Nephron progenitor cell (in vitro differentiated cells): ENCODE measurements around the gene CYB561D2.

Experiments
- DNase-seq: peaks from one replicate; pipeline ENCODE4 v3.0.0; 2021
- H3K27ac Mint-ChIP-seq: 2 replicates; pipeline ENCODE4 v1.8.0; 2021; ENCODE audit warnings: mild to moderate bottlenecking, moderate library complexity, mixed read lengths
- H3K27me3 Mint-ChIP-seq: 2 replicates; pipeline ENCODE4 v1.8.0; 2021; ENCODE audit warnings: mild to moderate bottlenecking, low read depth, mixed read lengths; ENCODE audit not compliant: poor library complexity
- H3K36me3 Mint-ChIP-seq: 2 replicates; pipeline ENCODE4 v1.8.0; 2021; ENCODE audit warnings: low read depth, mixed read lengths
- H3K4me1 Mint-ChIP-seq: 2 replicates; pipeline ENCODE4 v1.8.0; 2021; ENCODE audit warnings: mixed read lengths
- H3K4me3 Mint-ChIP-seq: 2 replicates; pipeline ENCODE4 v1.8.0; 2021; ENCODE audit warnings: mild to moderate bottlenecking, moderate library complexity, mixed read lengths
- H3K9me3 Mint-ChIP-seq: 2 replicates; pipeline ENCODE4 v1.8.0; 2021; ENCODE audit warnings: mild to moderate bottlenecking, moderate library complexity, mixed read lengths
- TF ChIP-seq, protein P1 (sequence below): fragments of 200-600 bp; sonication (generic); IDR thresholded peaks from 2 replicates; pipeline ENCODE4 v1.5.0; 2021; ENCODE audit warnings: antibody characterized with exemption

CYB561D2 gene

DNA sequence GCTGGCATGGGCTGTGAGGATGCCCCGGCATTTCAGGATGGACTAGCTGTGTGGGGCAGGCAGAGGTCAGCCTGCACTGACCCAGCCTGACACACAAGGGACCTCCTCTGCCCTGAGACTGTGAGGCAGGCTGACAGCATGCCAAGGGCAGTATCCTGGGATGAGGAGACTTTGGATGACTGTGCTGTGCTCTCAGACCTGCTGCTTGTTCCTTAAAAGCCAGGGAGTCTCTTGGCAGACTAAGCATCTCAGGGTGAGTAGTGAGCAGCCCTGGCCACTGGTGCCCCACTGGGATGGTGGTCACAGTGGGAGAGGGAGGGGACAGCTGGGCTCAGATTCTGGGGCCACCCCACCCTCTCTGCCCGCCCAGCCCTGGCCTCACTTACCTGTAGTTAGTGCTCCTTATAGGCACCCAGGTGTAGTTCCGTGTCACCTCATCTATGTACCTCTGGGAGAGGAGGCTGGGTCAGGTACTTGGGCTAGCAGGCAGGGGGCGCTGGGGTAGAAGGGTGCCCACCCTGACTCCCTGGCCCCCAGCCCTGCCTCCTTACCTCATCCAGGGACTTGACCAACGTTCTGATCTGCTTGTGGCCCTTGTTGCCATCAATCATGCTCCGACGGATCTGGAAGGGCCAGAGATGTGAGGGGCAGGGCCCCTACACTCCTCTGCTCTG lies 24.7 kb downstream of the CYB561D2 start:
- Mint-ChIP-seq H3K27ac (no peak overlapping the region), H3K4me1 (peaks cover 71% of the 10 kb centered on the region), H3K4me3 (no peak overlapping the region), H3K9me3 (no peaks in the 10 kb centered on the region), H3K27me3 (peaks cover 2% of the 10 kb centered on the region), H3K36me3 (no peaks in the 10 kb centered on the region)
- no peak for DNase-seq
- TF ChIP-seq, protein P1, sequence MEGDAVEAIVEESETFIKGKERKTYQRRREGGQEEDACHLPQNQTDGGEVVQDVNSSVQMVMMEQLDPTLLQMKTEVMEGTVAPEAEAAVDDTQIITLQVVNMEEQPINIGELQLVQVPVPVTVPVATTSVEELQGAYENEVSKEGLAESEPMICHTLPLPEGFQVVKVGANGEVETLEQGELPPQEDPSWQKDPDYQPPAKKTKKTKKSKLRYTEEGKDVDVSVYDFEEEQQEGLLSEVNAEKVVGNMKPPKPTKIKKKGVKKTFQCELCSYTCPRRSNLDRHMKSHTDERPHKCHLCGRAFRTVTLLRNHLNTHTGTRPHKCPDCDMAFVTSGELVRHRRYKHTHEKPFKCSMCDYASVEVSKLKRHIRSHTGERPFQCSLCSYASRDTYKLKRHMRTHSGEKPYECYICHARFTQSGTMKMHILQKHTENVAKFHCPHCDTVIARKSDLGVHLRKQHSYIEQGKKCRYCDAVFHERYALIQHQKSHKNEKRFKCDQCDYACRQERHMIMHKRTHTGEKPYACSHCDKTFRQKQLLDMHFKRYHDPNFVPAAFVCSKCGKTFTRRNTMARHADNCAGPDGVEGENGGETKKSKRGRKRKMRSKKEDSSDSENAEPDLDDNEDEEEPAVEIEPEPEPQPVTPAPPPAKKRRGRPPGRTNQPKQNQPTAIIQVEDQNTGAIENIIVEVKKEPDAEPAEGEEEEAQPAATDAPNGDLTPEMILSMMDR, result no peak

GRCh38 chr3:50378024-50378423 lies 27.4 kb downstream of the CYB561D2 start:
- Mint-ChIP-seq H3K9me3 (no peaks in the 10 kb centered on the region), H3K4me1 (peaks cover 64% of the 10 kb centered on the region), H3K27ac (no peak overlapping the region), H3K27me3 (no peaks in the 10 kb centered on the region), H3K36me3 (no peaks in the 10 kb centered on the region), H3K4me3 (no peak overlapping the region)
- TF ChIP-seq, protein P1, result no peak
- no peak for DNase-seq

GRCh38 chr3:50378757-50379156 lies 28.1 kb downstream of the CYB561D2 start:
- no peak overlapping the region for H3K27ac Mint-ChIP-seq
- TF ChIP-seq, protein P1, result no peak
- DNase-seq, result no peak
- no peaks in the 10 kb centered on the region for H3K9me3 Mint-ChIP-seq
- peaks cover 62% of the 10 kb centered on the region for H3K4me1 Mint-ChIP-seq
- no peaks in the 10 kb centered on the region for H3K36me3 Mint-ChIP-seq
- no peak overlapping the region for H3K4me3 Mint-ChIP-seq
- no peaks in the 10 kb centered on the region for H3K27me3 Mint-ChIP-seq

GRCh38 chr3:50380405-50381085 lies 29.9 kb downstream of the CYB561D2 start:
- Mint-ChIP-seq H3K27me3 (peaks cover 4% of the 10 kb centered on the region), H3K4me3 (no peak overlapping the region), H3K9me3 (no peaks in the 10 kb centered on the region), H3K36me3 (no peaks in the 10 kb centered on the region), H3K27ac (no peak overlapping the region), H3K4me1 (peaks cover 49% of the 10 kb centered on the region)
- DNase-seq, result no peak
- TF ChIP-seq, protein P1, result no peak

GRCh38 chr3:50381383-50381782 lies 30.7 kb downstream of the CYB561D2 start:
- Mint-ChIP-seq H3K4me3 (no peak overlapping the region), H3K27ac (no peak overlapping the region), H3K4me1 (peaks cover 45% of the 10 kb centered on the region), H3K27me3 (peaks cover 4% of the 10 kb centered on the region), H3K9me3 (no peaks in the 10 kb centered on the region), H3K36me3 (no peaks in the 10 kb centered on the region)
- DNase-seq, result no peak
- TF ChIP-seq, protein P1, result no peak

DNA sequence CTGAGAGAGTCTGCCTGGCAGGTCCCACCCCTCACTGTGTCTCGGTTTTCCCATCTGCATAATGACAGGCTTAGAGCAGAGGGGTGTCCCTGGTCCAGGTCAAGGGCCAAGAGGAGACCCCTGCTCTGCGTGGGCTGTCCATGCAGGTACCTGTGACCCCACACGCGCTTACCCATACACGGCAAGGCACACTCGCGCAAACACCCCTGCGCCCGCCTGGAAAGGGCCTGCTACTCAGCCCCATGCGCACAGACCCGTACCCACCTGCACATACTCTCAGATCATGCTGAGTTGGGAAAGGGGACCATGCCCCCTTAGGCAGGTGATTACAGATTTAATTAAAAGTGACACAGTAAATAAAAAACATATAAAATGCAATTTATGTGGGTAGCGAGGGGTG lies 32.1 kb downstream of the CYB561D2 start:
- no peak for DNase-seq
- no peak overlapping the region for H3K4me3 Mint-ChIP-seq
- TF ChIP-seq, protein P1, result no peak
- peaks cover 47% of the 10 kb centered on the region for H3K4me1 Mint-ChIP-seq
- H3K36me3 Mint-ChIP-seq, result no peaks in the 10 kb centered on the region
- H3K9me3 Mint-ChIP-seq, result no peaks in the 10 kb centered on the region
- H3K27me3 Mint-ChIP-seq, result peaks cover 4% of the 10 kb centered on the region
- H3K27ac Mint-ChIP-seq, result no peak overlapping the region
